GM19455 (cell line): Measurements from ENCODE around the gene HOXB3.

Source experiments
- ATAC-seq: cut with Tn5 transposase; IDR thresholded peaks from one replicate; pipeline ENCODE4 v1.9.1; 2021; ENCODE audit not compliant: unreplicated experiment

HOXB3 gene

GRCh38 chr17:48589831-48590606 lies at the start of gene HOXB3:
Gene HOXB3, minus strand, starts transcription at chr17:48590241. Its CDS starts 37,767 bp downstream, at chr17:48552474.
- ATAC-seq, result no peak

- ATAC-seq, result no peak
These were observed 49.1 kb upstream of the HOXB3 start for GRCh38 chr17:48639136-48639535.

- ATAC-seq, result no peak
These were observed 47.6 kb upstream of the HOXB3 start for GRCh38 chr17:48637323-48638260.

GRCh38 chr17:48636177-48637018 lies 46.4 kb upstream of the HOXB3 start:
- ATAC-seq, result no peak

GRCh38 chr17:48634493-48635208 lies 44.6 kb upstream of the HOXB3 start:
- ATAC-seq, result no peak

GRCh38 chr17:48633266-48633677 lies 43.2 kb upstream of the HOXB3 start:
- no peak for ATAC-seq

GRCh38 chr17:48632579-48633265 lies 42.7 kb upstream of the HOXB3 start:
- no peak for ATAC-seq

GRCh38 chr17:48631693-48632578 lies 41.9 kb upstream of the HOXB3 start:
- no peak for ATAC-seq

- no peak for ATAC-seq
These were observed 41.1 kb upstream of the HOXB3 start for GRCh38 chr17:48630925-48631692.

- no peak for ATAC-seq
These were observed 40.2 kb upstream of the HOXB3 start for GRCh38 chr17:48630009-48630924.

- ATAC-seq, result no peak
These were observed 39.3 kb upstream of the HOXB3 start for GRCh38 chr17:48629411-48629759.

- no peak for ATAC-seq
These were observed 38.8 kb upstream of the HOXB3 start for GRCh38 chr17:48628649-48629410.

GRCh38 chr17:48627623-48628521 lies 37.8 kb upstream of the HOXB3 start:
- ATAC-seq, result no peak

- ATAC-seq, result no peak
These were observed 37.1 kb upstream of the HOXB3 start for GRCh38 chr17:48627118-48627597.
